CD14-positive monocyte (primary cell): Measurements from ENCODE around the gene FEM1C. TPM values are rescaled to one million over a fixed set of nuclear protein-coding genes. Genes with fewer than 3 reads are reported as not detected.

Experiments
- DNase-seq, 3 donors: peaks; one replicate each; pipeline ENCODE4 v3.0.0-alpha.2; 2011 to 2022
- H2AFZ ChIP-seq: 2 replicates; pipeline ENCODE4 v1.6.0; 2012; ENCODE audit warnings: mild to moderate bottlenecking, low read depth, low read length, inconsistent platforms; ENCODE audit not compliant: insufficient read depth, poor library complexity, severe bottlenecking
- H3K27ac ChIP-seq, 2 donors: 1 replicate in 1 of 2; 2 replicates in 1 of 2; pipeline ENCODE4 v1.5.1; 2012 to 2013; ENCODE audit warnings: low read length in 2 of 2, control low read depth in 1 of 2, inconsistent platforms in 1 of 2, low read depth in 1 of 2, mild to moderate bottlenecking in 1 of 2
- H3K27me3 ChIP-seq, 2 donors: one replicate each; pipeline versions ENCODE4 v1.6.0 to v1.6.1; 2011 to 2013; ENCODE audit warnings: low read length in 2 of 2; ENCODE audit not compliant: control insufficient read depth in 2 of 2, insufficient read depth in 2 of 2
- H3K36me3 ChIP-seq, 2 donors: replicated peaks in 1 of 2; 1 replicate in 1 of 2; 2 replicates in 1 of 2; pipeline versions ENCODE4 v1.5.1 to v1.6.1; 2012 to 2013; ENCODE audit warnings: low read length in 2 of 2, control low read depth in 1 of 2, inconsistent platforms in 1 of 2, mild to moderate bottlenecking in 1 of 2; ENCODE audit not compliant: insufficient read depth in 2 of 2, control insufficient read depth in 1 of 2
- H3K4me1 ChIP-seq, 2 donors: 1 replicate in 1 of 2; 2 replicates in 1 of 2; pipeline versions ENCODE4 v1.5.1 to v1.6.1; 2012 to 2013; ENCODE audit warnings: low read length in 2 of 2, control low read depth in 1 of 2, inconsistent platforms in 1 of 2, mild to moderate bottlenecking in 1 of 2, moderate library complexity in 1 of 2; ENCODE audit not compliant: insufficient read depth in 2 of 2, control insufficient read depth in 1 of 2
- H3K4me2 ChIP-seq: replicated peaks from 2 replicates; pipeline ENCODE3; 2012; ENCODE audit warnings: low read length, moderate library complexity, mild to moderate bottlenecking; ENCODE audit not compliant: poor library complexity, severe bottlenecking; ENCODE audit errors: extremely low read depth
- H3K4me3 ChIP-seq, 3 experiments: fragments of 200-600 bp in 1 of 3; sonication (generic) in 1 of 3; replicated peaks in 1 of 3; 1 replicate in 2 of 3; 2 replicates in 1 of 3; pipeline ENCODE4 v1.5.1; 2011 to 2013; ENCODE audit warnings: low read length in 3 of 3, mild to moderate bottlenecking in 3 of 3, control low read depth in 2 of 3, low read depth in 2 of 3, inconsistent platforms in 1 of 3, moderate library complexity in 1 of 3
- H3K79me2 ChIP-seq: 2 replicates; pipeline ENCODE4 v1.6.0; 2012; ENCODE audit warnings: mild to moderate bottlenecking, control low read depth, inconsistent platforms, low read length, moderate library complexity; ENCODE audit not compliant: insufficient read depth
- H3K9ac ChIP-seq: 2 replicates; pipeline ENCODE4 v1.6.0; 2017; ENCODE audit warnings: low read length, mild to moderate bottlenecking; ENCODE audit not compliant: insufficient read depth, poor library complexity, severe bottlenecking
- H3K9me3 ChIP-seq, 2 donors: replicated peaks in 1 of 2; 1 replicate in 1 of 2; 2 replicates in 1 of 2; pipeline versions ENCODE4 v1.5.1 to v1.6.1; 2012 to 2013; ENCODE audit warnings: low read length in 2 of 2, control low read depth in 1 of 2; ENCODE audit not compliant: control insufficient read depth in 1 of 2, insufficient read depth in 1 of 2
- H4K20me1 ChIP-seq: 2 replicates; pipeline ENCODE4 v1.6.0; 2012; ENCODE audit warnings: mild to moderate bottlenecking, low read length, control low read depth, moderate library complexity; ENCODE audit not compliant: insufficient read depth
- H3K27ac Mint-ChIP-seq, 7 donors: one replicate each; pipeline ENCODE4 v1.8.0; 2020; ENCODE audit warnings: mild to moderate bottlenecking in 7 of 7, mixed read lengths in 7 of 7, moderate library complexity in 6 of 7, inconsistent platforms in 2 of 7
- H3K27me3 Mint-ChIP-seq, 3 donors: one replicate each; pipeline ENCODE4 v1.8.0; 2021 to 2022; ENCODE audit warnings: low read depth in 3 of 3, mild to moderate bottlenecking in 3 of 3, mixed read lengths in 3 of 3, moderate library complexity in 3 of 3, inconsistent platforms in 1 of 3
- H3K36me3 Mint-ChIP-seq, 2 donors: one replicate each; pipeline ENCODE4 v1.8.0; 2020; ENCODE audit warnings: mixed read lengths in 2 of 2, inconsistent platforms in 1 of 2, mild to moderate bottlenecking in 1 of 2
- H3K4me1 Mint-ChIP-seq: one replicate; pipeline ENCODE4 v1.8.0; 2020; ENCODE audit warnings: mild to moderate bottlenecking, mixed read lengths
- H3K4me3 Mint-ChIP-seq, 2 donors: one replicate each; pipeline ENCODE4 v1.8.0; 2020; ENCODE audit warnings: mild to moderate bottlenecking in 2 of 2, mixed read lengths in 2 of 2, moderate library complexity in 1 of 2
- H3K9me3 Mint-ChIP-seq, 7 donors: one replicate each; pipeline ENCODE4 v1.8.0; 2020 to 2022; ENCODE audit warnings: mixed read lengths in 7 of 7, mild to moderate bottlenecking in 6 of 7, moderate library complexity in 6 of 7, inconsistent platforms in 2 of 7
- WGBS: methylation state at CpG from one replicate; pipeline ENCODE4 v1.1.5; 2013; ENCODE audit warnings: missing lambda C conversion rate; ENCODE audit not compliant: insufficient coverage; 5-methylcytosine and 5-hydroxymethylcytosine counted together
- intact Hi-C, 2 donors: fragments of 100-400 bp; cut with micrococcal nuclease; formaldehyde crosslinking; loops; one replicate each; pipeline versions ENCODE4 v1.15.0 to v1.15.1; 2023
- polyA plus RNA-seq, 3 donors: library from polyadenylated mRNA; depleted of rRNA in 1 of 3; unstranded in 2 of 3; stranded (reverse) in 1 of 3; fragments of 300-500 nt in 2 of 3; fragments of >200 nt in 1 of 3; fragmentation: Illumina TruSeq in 2 of 3; gene quantifications; 1 replicate in 2 of 3; 2 replicates in 1 of 3; pipeline ENCODE4 v1.2.3, GENCODE V29; 2012 to 2021
- TF ChIP-seq, protein P1 (sequence below): fragments of 200-600 bp; IDR thresholded peaks from one replicate; pipeline ENCODE4 v1.8.0; 2022; ENCODE audit warnings: antibody characterized with exemption, mild to moderate bottlenecking

FEM1C gene
- polyA plus RNA-seq, 3 donors: 2.5 to 18.2 (median 2.6) TPM

DNA sequence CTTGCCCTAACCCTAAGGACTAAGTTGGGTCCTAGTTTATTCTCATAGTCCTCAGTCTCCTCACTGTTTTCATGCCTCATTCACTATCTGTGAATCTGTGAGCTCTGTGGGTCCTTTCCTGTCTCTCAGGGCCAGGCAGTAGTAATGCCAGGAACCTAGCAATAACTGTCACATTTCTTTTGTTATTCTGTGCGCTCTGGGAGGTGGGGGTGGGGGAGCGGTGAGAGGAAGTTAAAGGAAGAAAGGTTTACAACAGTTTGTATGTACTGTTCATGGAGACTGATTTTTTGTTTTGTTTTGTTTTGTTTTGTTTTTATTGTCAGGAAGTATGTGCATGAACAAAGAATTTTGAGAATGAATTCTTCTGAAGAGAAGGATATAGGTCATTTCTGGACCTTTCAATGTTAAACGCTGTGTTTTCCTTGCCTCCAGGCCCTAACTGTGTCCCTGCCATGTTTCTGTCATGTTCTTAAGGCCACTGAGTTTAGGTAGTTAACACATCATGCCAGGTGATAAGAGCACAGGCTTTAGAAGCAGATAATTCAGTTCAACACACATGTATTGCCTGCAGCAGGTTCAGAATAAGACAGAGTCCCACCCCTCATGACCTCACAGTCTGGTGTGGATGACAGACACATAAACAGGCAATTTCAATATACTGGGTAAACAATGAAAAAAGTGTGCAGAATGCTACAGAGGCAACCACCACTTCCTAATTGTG lies 13.3 kb upstream of the FEM1C start:
- Histone ChIP-seq H2AFZ (no peak overlapping the region), H3K4me3 (no peak overlapping the region), H3K4me1 (no peaks in the 10 kb centered on the region), H4K20me1 (no peaks in the 10 kb centered on the region), H3K36me3 (no peaks in the 10 kb centered on the region), H3K27ac (no peak overlapping the region), H3K9ac (no peak overlapping the region), H3K9me3 (no peaks in the 10 kb centered on the region), H3K4me2 (no peak overlapping the region), H3K79me2 (no peaks in the 10 kb centered on the region), H3K27me3 (no peaks in the 10 kb centered on the region)
- TF ChIP-seq, protein P1, sequence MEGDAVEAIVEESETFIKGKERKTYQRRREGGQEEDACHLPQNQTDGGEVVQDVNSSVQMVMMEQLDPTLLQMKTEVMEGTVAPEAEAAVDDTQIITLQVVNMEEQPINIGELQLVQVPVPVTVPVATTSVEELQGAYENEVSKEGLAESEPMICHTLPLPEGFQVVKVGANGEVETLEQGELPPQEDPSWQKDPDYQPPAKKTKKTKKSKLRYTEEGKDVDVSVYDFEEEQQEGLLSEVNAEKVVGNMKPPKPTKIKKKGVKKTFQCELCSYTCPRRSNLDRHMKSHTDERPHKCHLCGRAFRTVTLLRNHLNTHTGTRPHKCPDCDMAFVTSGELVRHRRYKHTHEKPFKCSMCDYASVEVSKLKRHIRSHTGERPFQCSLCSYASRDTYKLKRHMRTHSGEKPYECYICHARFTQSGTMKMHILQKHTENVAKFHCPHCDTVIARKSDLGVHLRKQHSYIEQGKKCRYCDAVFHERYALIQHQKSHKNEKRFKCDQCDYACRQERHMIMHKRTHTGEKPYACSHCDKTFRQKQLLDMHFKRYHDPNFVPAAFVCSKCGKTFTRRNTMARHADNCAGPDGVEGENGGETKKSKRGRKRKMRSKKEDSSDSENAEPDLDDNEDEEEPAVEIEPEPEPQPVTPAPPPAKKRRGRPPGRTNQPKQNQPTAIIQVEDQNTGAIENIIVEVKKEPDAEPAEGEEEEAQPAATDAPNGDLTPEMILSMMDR: no peak
- no peak for DNase-seq
- Mint-ChIP-seq H3K27me3 (peaks cover 1 to 2% (median 2%) of the 10 kb centered on the region in 3 donors), H3K36me3 (no peaks in the 10 kb centered on the region), H3K27ac (no peak overlapping the region), H3K4me1 (peaks cover 4% of the 10 kb centered on the region), H3K4me3 (no peak overlapping the region), H3K9me3 (peaks cover 0 to 9% (median 2%) of the 10 kb centered on the region in 7 donors)
- intact Hi-C loops: no loop called here
- WGBS: 59% methylated on average over 3 of the region's 3 CpGs

DNA sequence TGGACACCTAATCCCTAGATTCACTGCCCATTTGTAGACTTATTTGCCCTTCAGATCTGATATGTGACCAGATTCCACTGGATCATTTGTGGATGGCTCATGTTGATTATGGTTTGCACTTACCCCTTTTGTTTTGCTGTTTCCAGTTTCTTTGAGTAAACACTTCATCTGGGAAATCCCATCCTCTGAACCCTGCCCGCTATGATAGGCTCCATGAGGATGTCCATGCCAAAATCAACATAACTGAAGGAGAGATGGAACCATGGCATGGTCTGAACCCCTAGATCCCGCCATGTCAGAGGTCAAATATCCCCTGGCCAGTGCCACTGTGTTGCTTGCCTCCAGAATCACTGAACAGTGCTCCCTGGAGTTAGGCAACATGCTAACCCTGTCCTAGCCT lies 11.7 kb upstream of the FEM1C start:
- H3K27ac ChIP-seq: no peak overlapping the region
- no peak overlapping the region for H3K4me3 ChIP-seq
- Mint-ChIP-seq H3K4me3 (no peak overlapping the region), H3K36me3 (no peaks in the 10 kb centered on the region), H3K4me1 (peaks cover 14% of the 10 kb centered on the region), H3K27ac (peak overlapping the region in 1 of 7 donors; percentile 1), H3K27me3 (peaks cover 1 to 4% (median 2%) of the 10 kb centered on the region in 3 donors), H3K9me3 (peaks cover 0 to 6% (median 5%) of the 10 kb centered on the region in 7 donors)
- H3K4me1 ChIP-seq: peaks cover 0 to 5% of the 10 kb centered on the region in 2 donors
- no peak overlapping the region for H3K9ac ChIP-seq
- H3K9me3 ChIP-seq: no peaks in the 10 kb centered on the region
- no peak overlapping the region for H3K4me2 ChIP-seq
- intact Hi-C loops: no loop called here
- no peaks in the 10 kb centered on the region for H3K27me3 ChIP-seq
- H2AFZ ChIP-seq: no peak overlapping the region
- TF ChIP-seq, protein P1: no peak
- 100% methylated on average over 2 of the region's 2 CpGs for WGBS
- no peaks in the 10 kb centered on the region for H3K79me2 ChIP-seq
- H3K36me3 ChIP-seq: no peaks in the 10 kb centered on the region
- no peak for DNase-seq
- no peaks in the 10 kb centered on the region for H4K20me1 ChIP-seq
